C4-2B (cell line): Measurements from ENCODE around the gene FAM111B.
A peak's percentile ranks its signal among the peaks of the same experiment; 100 is the strongest.

Experiments
- CTCF ChIP-seq: fragments of 450-650 bp; conservative IDR thresholded peaks from 2 replicates; pipeline ENCODE4 v1.5.1; 2017; ENCODE audit warnings: mild to moderate bottlenecking
- ZFX ChIP-seq: fragments of 450-650 bp; IDR thresholded peaks from 2 replicates; pipeline ENCODE4 v1.6.1; 2017

- TF ChIP-seq CTCF = peak; percentile 90
- TF ChIP-seq ZFX = no peak
Observed at GRCh38 chr11:59158206-59159068, 51.4 kb downstream of the FAM111B start.
